OCI-LY3 (cell line): ENCODE measurements around the gene EPS8.

Source experiments
- EZH2phosphoT487 ChIP-seq: fragments of 200-600 bp; shearing (Covaris generic); IDR thresholded peaks from 2 replicates; pipeline ENCODE4 v1.6.1; 2018; ENCODE audit warnings: antibody characterized with exemption, mixed run types, low read depth
- TF ChIP-seq, protein P1 (sequence below): fragments of 200-600, 300-600 bp; sonication (generic); IDR thresholded peaks from 2 replicates; pipeline ENCODE4 v1.5.1; 2014; ENCODE audit warnings: antibody characterized with exemption, low read length, low read depth

DNA sequence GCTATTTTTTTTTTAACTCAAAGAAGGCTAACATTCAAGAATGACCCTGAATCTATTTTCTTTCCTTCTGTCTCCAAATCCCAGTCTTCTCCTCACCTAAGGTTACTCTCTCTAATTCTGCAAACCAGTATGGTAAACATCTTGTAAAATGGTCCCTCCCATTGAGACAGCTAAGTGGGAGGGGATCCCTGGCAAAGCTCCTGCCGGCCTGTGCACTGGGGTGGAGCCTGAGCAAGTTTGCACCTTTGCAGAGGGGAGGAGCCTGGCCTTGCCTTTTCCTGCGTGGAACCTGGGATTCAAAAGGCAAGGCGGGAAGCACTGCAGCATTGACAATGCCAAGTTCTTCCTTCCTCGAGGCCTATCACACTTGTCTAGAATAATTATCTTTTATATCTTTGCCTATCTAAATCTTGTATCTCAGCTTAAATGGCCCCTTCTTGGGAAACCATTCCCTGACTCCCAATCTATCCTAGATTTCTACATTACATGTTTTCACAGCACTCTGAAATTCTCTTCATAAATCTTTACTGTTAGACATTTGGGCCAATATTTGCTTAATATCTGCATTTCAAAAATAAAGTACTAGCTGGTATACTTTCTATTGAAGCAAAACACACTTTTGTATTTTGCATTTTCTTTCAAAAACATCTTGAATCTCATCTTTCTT lies 83.0 kb downstream of the EPS8 start:
- TF ChIP-seq, protein P1, sequence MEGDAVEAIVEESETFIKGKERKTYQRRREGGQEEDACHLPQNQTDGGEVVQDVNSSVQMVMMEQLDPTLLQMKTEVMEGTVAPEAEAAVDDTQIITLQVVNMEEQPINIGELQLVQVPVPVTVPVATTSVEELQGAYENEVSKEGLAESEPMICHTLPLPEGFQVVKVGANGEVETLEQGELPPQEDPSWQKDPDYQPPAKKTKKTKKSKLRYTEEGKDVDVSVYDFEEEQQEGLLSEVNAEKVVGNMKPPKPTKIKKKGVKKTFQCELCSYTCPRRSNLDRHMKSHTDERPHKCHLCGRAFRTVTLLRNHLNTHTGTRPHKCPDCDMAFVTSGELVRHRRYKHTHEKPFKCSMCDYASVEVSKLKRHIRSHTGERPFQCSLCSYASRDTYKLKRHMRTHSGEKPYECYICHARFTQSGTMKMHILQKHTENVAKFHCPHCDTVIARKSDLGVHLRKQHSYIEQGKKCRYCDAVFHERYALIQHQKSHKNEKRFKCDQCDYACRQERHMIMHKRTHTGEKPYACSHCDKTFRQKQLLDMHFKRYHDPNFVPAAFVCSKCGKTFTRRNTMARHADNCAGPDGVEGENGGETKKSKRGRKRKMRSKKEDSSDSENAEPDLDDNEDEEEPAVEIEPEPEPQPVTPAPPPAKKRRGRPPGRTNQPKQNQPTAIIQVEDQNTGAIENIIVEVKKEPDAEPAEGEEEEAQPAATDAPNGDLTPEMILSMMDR: no peak
- TF ChIP-seq EZH2phosphoT487: no peak
